Endothelial cell of umbilical vein (primary cell): ENCODE measurements around the gene MYCBP. TPM values are rescaled to one million over a fixed set of nuclear protein-coding genes. Genes with fewer than 3 reads are reported as not detected.

ENCODE experiments used
- BruUV-seq: library from RNA; stranded (reverse); fragments of 400-500 nt; replicated peaks from 2 replicates; lab custom pipeline; 2021; lab: Mats Ljungman, UMichigan
- CTCF ChIA-PET: fragments of 300-600, 350-600 bp; sonication (Branson Sonifier 250); formaldehyde crosslinking; loops from one replicate; lab custom pipeline; 2021; ENCODE audit warnings: antibody characterized with exemption, inconsistent platforms; lab: Charles Lee
- POLR2A ChIA-PET: fragments of 300-600, 350-600 bp; sonication (Branson Sonifier 250); formaldehyde crosslinking; loops from one replicate; lab custom pipeline; 2021; ENCODE audit warnings: antibody characterized with exemption, inconsistent platforms; lab: Charles Lee
- DNase-seq: peaks from one replicate; pipeline ENCODE4 v3.0.0-alpha.2; 2011; ENCODE audit warnings: low read depth, low spot score
- FAIRE-seq: peaks from 2 replicates; lab custom pipeline; 2011; peaks lifted over from hg19 to GRCh38; lab: Jason Lieb, UNC
- H2AFZ ChIP-seq: 2 replicates; pipeline ENCODE4 v1.6.0; 2012; ENCODE audit warnings: low read depth, low read length, control low read depth, inconsistent platforms
- H3K27ac ChIP-seq: 2 replicates; pipeline ENCODE4 v1.5.1; 2011; ENCODE audit warnings: low read depth, mild to moderate bottlenecking, control low read depth, low read length, moderate library complexity; ENCODE audit not compliant: insufficient read depth
- H3K27me3 ChIP-seq, 2 experiments: 2 replicates each; pipeline versions ENCODE4 v1.6.0 to v1.6.1; 2011; ENCODE audit warnings: low read length in 2 of 2, mixed read lengths in 1 of 2; ENCODE audit not compliant: control insufficient read depth in 2 of 2, insufficient read depth in 2 of 2
- H3K36me3 ChIP-seq, 2 experiments: 2 replicates in 1 of 2; 3 replicates in 1 of 2; pipeline ENCODE4 v1.5.1; 2011; ENCODE audit warnings: low read length in 2 of 2, mild to moderate bottlenecking in 1 of 2, moderate library complexity in 1 of 2; ENCODE audit not compliant: control insufficient read depth in 2 of 2, insufficient read depth in 2 of 2; ENCODE audit errors: extremely low read depth in 1 of 2
- H3K4me1 ChIP-seq: 3 replicates; pipeline ENCODE4 v1.5.1; 2011; ENCODE audit warnings: mild to moderate bottlenecking, low read length; ENCODE audit not compliant: control insufficient read depth, insufficient read depth; ENCODE audit errors: extremely low read depth
- H3K4me2 ChIP-seq: 2 replicates; pipeline ENCODE4 v1.6.1; 2011; ENCODE audit warnings: low read length, control low read depth, mixed read lengths; ENCODE audit not compliant: insufficient read depth
- H3K4me3 ChIP-seq, 3 experiments: fragments of 200-600 bp in 1 of 3; sonication (generic), shearing (Covaris generic) in 1 of 3; replicated peaks in 1 of 3; 2 replicates each; pipeline ENCODE4 v1.5.1; 2011 to 2016; ENCODE audit warnings: control low read depth in 3 of 3, low read length in 3 of 3, mild to moderate bottlenecking in 2 of 3, inconsistent platforms in 1 of 3, low read depth in 1 of 3, moderate library complexity in 1 of 3; ENCODE audit not compliant: insufficient read depth in 1 of 3
- H3K79me2 ChIP-seq: 2 replicates; pipeline ENCODE4 v1.6.0; 2012; ENCODE audit warnings: low read length, inconsistent platforms; ENCODE audit not compliant: control insufficient read depth, insufficient read depth
- H3K9ac ChIP-seq: replicated peaks from 2 replicates; pipeline ENCODE3; 2011; ENCODE audit warnings: low read length, control low read depth; ENCODE audit not compliant: insufficient read depth; ENCODE audit errors: extremely low read depth
- H3K9me1 ChIP-seq: replicated peaks from 3 replicates; pipeline ENCODE4 v1.6.0; 2011; ENCODE audit warnings: mild to moderate bottlenecking, low read length; ENCODE audit not compliant: control insufficient read depth, insufficient read depth; ENCODE audit errors: extremely low read depth
- H3K9me3 ChIP-seq: replicated peaks from 2 replicates; pipeline ENCODE4 v1.5.1; 2012; ENCODE audit warnings: low read length, inconsistent platforms; ENCODE audit not compliant: control insufficient read depth, insufficient read depth
- H4K20me1 ChIP-seq: replicated peaks from 2 replicates; pipeline ENCODE3; 2011; ENCODE audit warnings: mild to moderate bottlenecking, low read length; ENCODE audit not compliant: control insufficient read depth, insufficient read depth; ENCODE audit errors: extremely low read depth
- CTCF ChIP-seq, 2 donors: IDR thresholded peaks; 1 replicate in 1 of 2; 2 replicates in 1 of 2; pipeline ENCODE4 v1.5.1; 2011; ENCODE audit warnings: low read length in 2 of 2, mild to moderate bottlenecking in 2 of 2, moderate library complexity in 2 of 2, control low read depth in 1 of 2, inconsistent platforms in 1 of 2, low read depth in 1 of 2; ENCODE audit not compliant: insufficient read depth in 1 of 2; ENCODE audit errors: extremely low read depth in 1 of 2
- EZH2 ChIP-seq: IDR thresholded peaks from 2 replicates; pipeline ENCODE4 v1.6.1; 2012; ENCODE audit warnings: borderline replicate concordance, low read depth, mild to moderate bottlenecking, moderate library complexity, low read length, inconsistent platforms; ENCODE audit not compliant: severe bottlenecking
- FOS ChIP-seq: IDR thresholded peaks from 2 replicates; pipeline ENCODE4 v1.6.1; 2011; ENCODE audit warnings: mild to moderate bottlenecking, low read length, moderate library complexity, borderline replicate concordance; ENCODE audit not compliant: insufficient read depth
- GATA2 ChIP-seq: IDR thresholded peaks from 2 replicates; pipeline ENCODE4 v1.7.0; 2011; ENCODE audit warnings: low read depth, mild to moderate bottlenecking, moderate library complexity, mixed read lengths, low read length; ENCODE audit not compliant: insufficient read length, insufficient read depth
- JUN ChIP-seq: IDR thresholded peaks from 2 replicates; pipeline ENCODE4 v1.6.1; 2011; ENCODE audit warnings: borderline replicate concordance, low read depth; ENCODE audit not compliant: insufficient read length, insufficient read depth
- MAX ChIP-seq: IDR thresholded peaks from 2 replicates; pipeline ENCODE4 v1.6.1; 2011; ENCODE audit not compliant: insufficient read depth, insufficient read length
- MYC ChIP-seq: IDR thresholded peaks from one replicate; pipeline ENCODE4 v1.6.1; 2011; ENCODE audit warnings: mild to moderate bottlenecking, low read depth, low read length
- POLR2A ChIP-seq: IDR thresholded peaks from 2 replicates; pipeline ENCODE4 v1.6.1; 2012; ENCODE audit warnings: low read depth, mild to moderate bottlenecking, control low read depth, low read length
- dilution Hi-C: fragments of 300-500 bp; cut with MboI; formaldehyde crosslinking; loops from one replicate; pipeline ENCODE4 v1.15.0; 2019; ENCODE audit warnings: low sequenced_read_pairs; ENCODE audit not compliant: extremely low pct_ligation_motif_present
- intact Hi-C: fragments of 100-400 bp; cut with micrococcal nuclease; formaldehyde crosslinking; loops from one replicate; pipeline ENCODE4 v1.10.0; 2022
- polyA plus RNA-seq, 4 experiments: library from polyadenylated mRNA; depleted of rRNA in 3 of 4; stranded (reverse) in 3 of 4; unstranded in 1 of 4; fragments of >200 nt; gene quantifications; 2 replicates each; pipeline versions ENCODE4 v1.2.1 to v1.2.3, GENCODE V29; 2011 to 2012; ENCODE audit warnings: missing spikeins in 1 of 4
- total RNA-seq: library from RNA; stranded (reverse); gene quantifications from 2 replicates; pipeline ENCODE4 v1.2.3, GENCODE V29; 2021

Gene MYCBP
- total and polyA plus RNA-seq, 2 donors (not counting 3 experiments of a cell fraction or from before 2014, with no cell fraction given), result 9.5 to 23.1 TPM

- DNase-seq (no peak), FAIRE-seq (no peak)
- ChIA-PET POLR2A (no interaction called here), CTCF (no interaction called here)
- Histone ChIP-seq H4K20me1 (no peaks in the 10 kb centered on the region), H3K79me2 (no peaks in the 10 kb centered on the region), H2AFZ (no peak overlapping the region), H3K27ac (no peak overlapping the region), H3K4me2 (no peak overlapping the region), H3K36me3 (no peaks in the 10 kb centered on the region), H3K9me3 (no peaks in the 10 kb centered on the region), H3K4me3 (no peak overlapping the region), H3K9me1 (no peaks in the 10 kb centered on the region), H3K27me3 (no peaks in the 10 kb centered on the region), H3K4me1 (no peaks in the 10 kb centered on the region), H3K9ac (no peak overlapping the region)
- BruUV-seq, result no TSS peak
- dilution Hi-C loops (no loop called here), intact Hi-C loops (no loop called here)
- no peak for TF ChIP-seq MYC
- TF ChIP-seq POLR2A, result no peak
- no peak for TF ChIP-seq GATA2
- no peak for TF ChIP-seq EZH2
- TF ChIP-seq CTCF (IDR thresholded peaks at IDR 0.05; ENCODE audit: extremely low read depth in 1 of 2, insufficient read depth in 1 of 2, low read depth in 1 of 2, low read length in 2 of 2), result no peak
- TF ChIP-seq FOS, result no peak
- no peak for TF ChIP-seq JUN
- no peak for TF ChIP-seq MAX
Measured at GRCh38 chr1:38885092-38885491, 11.9 kb upstream of the MYCBP start.
